ENCODE results near the gene SLC10A7.

- no peak for TF ChIP-seq CTCF (IDR thresholded peaks at IDR 0.05)
- TF ChIP-seq POLR2A (IDR thresholded peaks at IDR 0.05) = no peak
Observed at GRCh38 chr4:146292508-146292907, 229.2 kb downstream of the SLC10A7 start.
